Duodenal mucosa (tissue), 2 donors: Measurements from ENCODE around the gene CLEC1A.

Experiments used
- H3K27ac ChIP-seq: one replicate; pipeline ENCODE4 v1.7.0; 2013; ENCODE audit warnings: low read depth, low read length
- H3K27me3 ChIP-seq, 2 donors: one replicate each; pipeline ENCODE4 v1.7.0; 2013; ENCODE audit warnings: low read length in 2 of 2, control low read depth in 1 of 2; ENCODE audit not compliant: insufficient read depth in 2 of 2, control insufficient read depth in 1 of 2
- H3K36me3 ChIP-seq, 2 donors: one replicate each; pipeline ENCODE4 v1.7.0; 2013; ENCODE audit warnings: low read length in 2 of 2, control low read depth in 1 of 2; ENCODE audit not compliant: insufficient read depth in 2 of 2, control insufficient read depth in 1 of 2
- H3K4me1 ChIP-seq, 2 donors: one replicate each; pipeline ENCODE4 v1.7.0; 2013; ENCODE audit warnings: low read length in 2 of 2, control low read depth in 1 of 2; ENCODE audit not compliant: insufficient read depth in 2 of 2, control insufficient read depth in 1 of 2
- H3K4me3 ChIP-seq, 2 donors: one replicate each; pipeline ENCODE4 v1.7.0; 2013; ENCODE audit warnings: low read length in 2 of 2, low read depth in 1 of 2
- H3K9ac ChIP-seq, 2 donors: one replicate each; pipeline ENCODE4 v1.7.0; 2013; ENCODE audit warnings: low read length in 2 of 2, low read depth in 1 of 2
- H3K9me3 ChIP-seq, 2 donors: one replicate each; pipeline ENCODE4 v1.7.0; 2013; ENCODE audit warnings: low read length in 2 of 2, control low read depth in 1 of 2; ENCODE audit not compliant: control insufficient read depth in 1 of 2

Gene CLEC1A

DNA sequence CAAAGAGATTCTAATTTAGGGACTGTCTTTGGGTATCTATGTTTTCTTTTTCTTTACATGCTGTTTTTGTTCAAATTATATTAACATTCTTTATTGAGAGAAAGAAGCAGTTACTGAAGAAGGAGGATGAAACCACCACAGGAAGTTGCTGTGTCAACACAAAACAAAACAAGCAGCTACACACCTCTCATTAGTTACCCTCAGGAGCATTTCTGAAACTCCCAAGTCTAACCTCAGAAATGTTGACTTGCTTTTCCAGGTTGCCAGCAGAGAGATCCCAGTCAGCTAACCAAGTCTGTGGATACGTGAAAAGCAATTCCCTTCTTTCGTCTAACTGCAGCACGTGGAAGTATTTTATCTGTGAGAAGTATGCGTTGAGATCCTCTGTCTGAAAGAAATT, 33.5 kb downstream of the CLEC1A start:
- Histone ChIP-seq H3K36me3 (no peaks in the 10 kb centered on the region), H3K4me3 (no peak overlapping the region), H3K9ac (no peak overlapping the region), H3K27me3 (no peaks in the 10 kb centered on the region), H3K4me1 (no peaks in the 10 kb centered on the region), H3K9me3 (no peaks in the 10 kb centered on the region), H3K27ac (no peak overlapping the region)

DNA sequence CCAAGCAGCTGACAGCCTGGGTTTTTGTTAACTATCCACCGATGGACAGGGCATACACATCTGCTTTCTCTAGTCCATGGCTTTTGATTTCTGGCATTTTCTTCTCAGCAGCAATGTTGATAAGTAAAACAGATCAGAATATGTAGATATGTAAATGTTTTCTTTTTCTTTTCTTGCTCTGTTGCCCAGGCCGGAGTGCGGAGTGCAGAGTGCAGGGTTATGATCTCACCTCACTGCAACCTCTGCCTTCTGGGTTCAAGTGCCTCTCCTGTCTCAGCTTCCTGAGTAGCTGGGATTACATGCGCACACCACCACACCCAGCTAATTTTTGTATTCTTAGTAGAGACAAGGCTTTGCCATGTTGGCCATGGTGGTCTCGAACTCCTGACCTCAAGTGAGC, 40.4 kb downstream of the CLEC1A start:
- H3K9me3 ChIP-seq, result no peaks in the 10 kb centered on the region
- H3K4me3 ChIP-seq, result no peak overlapping the region
- no peaks in the 10 kb centered on the region for H3K4me1 ChIP-seq
- H3K9ac ChIP-seq, result no peak overlapping the region
- no peaks in the 10 kb centered on the region for H3K27me3 ChIP-seq
- no peak overlapping the region for H3K27ac ChIP-seq
- H3K36me3 ChIP-seq, result no peaks in the 10 kb centered on the region

DNA sequence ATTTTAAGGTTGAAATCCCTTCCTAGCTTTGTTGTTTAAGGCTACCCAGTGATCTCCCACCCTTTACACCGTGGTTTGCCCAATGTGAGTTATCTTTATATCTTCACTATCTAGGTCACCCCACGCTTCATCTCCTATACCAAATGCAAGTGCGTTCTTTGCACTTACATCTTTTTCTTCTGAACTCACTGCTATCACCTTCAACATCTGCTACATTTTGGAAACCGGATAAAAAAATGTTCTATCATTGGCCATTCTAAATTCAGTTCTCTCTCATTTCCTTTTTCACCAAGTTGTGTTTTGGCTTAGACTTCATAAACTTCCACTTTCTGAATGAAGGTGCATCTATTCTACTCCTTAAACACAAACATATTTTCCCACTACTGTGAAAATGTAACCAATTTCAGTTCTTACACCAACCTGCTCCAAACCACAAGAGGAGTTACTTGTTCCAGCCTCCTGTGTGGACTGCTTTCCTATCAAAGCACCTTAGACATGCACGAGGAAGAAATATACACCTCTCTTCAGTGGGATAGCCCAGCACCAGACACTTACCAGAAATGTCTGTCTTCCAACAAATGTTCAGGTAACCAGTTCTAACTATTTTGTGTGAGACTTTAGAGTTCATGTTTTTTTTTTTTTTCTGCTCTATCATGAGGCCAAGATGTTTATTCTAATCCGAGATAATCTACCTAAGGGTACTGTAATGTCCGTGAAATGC, 46.4 kb downstream of the CLEC1A start:
- Histone ChIP-seq H3K9ac (no peak overlapping the region), H3K9me3 (peaks cover 0 to 2% of the 10 kb centered on the region in 2 donors), H3K4me1 (no peaks in the 10 kb centered on the region), H3K36me3 (no peaks in the 10 kb centered on the region), H3K4me3 (no peak overlapping the region), H3K27me3 (no peaks in the 10 kb centered on the region), H3K27ac (no peak overlapping the region)

DNA sequence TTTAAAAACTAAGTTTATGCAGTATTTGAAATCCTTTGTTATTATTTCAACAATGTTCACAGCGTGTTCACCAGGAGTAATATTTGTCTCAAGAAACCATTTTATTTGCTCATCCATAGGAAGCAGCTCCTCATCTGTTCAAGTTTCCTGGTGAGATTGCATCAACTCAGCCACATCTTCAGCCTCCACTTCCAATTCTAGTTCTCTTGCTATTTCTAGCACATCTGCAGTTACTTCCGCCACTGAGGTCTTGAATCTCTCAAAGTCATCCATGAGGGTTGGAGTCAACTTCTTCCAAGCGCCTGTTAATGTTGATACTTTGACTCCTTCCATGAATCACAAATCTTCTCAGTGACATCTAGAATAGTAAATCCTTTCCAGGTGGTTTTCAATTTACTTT, 50.3 kb downstream of the CLEC1A start:
- H3K9me3 ChIP-seq, result peaks cover 0 to 2% of the 10 kb centered on the region in 2 donors
- peaks cover 0 to 9% of the 10 kb centered on the region in 2 donors for H3K4me1 ChIP-seq
- no peak overlapping the region for H3K9ac ChIP-seq
- H3K27me3 ChIP-seq, result no peaks in the 10 kb centered on the region
- no peak overlapping the region for H3K4me3 ChIP-seq
- H3K36me3 ChIP-seq, result no peaks in the 10 kb centered on the region
- no peak overlapping the region for H3K27ac ChIP-seq

GRCh38 chr12:10042167-10042566, 56.6 kb downstream of the CLEC1A start:
- no peaks in the 10 kb centered on the region for H3K36me3 ChIP-seq
- no peaks in the 10 kb centered on the region for H3K9me3 ChIP-seq
- H3K27me3 ChIP-seq, result no peaks in the 10 kb centered on the region
- peaks cover 0 to 9% of the 10 kb centered on the region in 2 donors for H3K4me1 ChIP-seq
- H3K27ac ChIP-seq, result no peak overlapping the region
- no peak overlapping the region for H3K4me3 ChIP-seq
- no peak overlapping the region for H3K9ac ChIP-seq

DNA sequence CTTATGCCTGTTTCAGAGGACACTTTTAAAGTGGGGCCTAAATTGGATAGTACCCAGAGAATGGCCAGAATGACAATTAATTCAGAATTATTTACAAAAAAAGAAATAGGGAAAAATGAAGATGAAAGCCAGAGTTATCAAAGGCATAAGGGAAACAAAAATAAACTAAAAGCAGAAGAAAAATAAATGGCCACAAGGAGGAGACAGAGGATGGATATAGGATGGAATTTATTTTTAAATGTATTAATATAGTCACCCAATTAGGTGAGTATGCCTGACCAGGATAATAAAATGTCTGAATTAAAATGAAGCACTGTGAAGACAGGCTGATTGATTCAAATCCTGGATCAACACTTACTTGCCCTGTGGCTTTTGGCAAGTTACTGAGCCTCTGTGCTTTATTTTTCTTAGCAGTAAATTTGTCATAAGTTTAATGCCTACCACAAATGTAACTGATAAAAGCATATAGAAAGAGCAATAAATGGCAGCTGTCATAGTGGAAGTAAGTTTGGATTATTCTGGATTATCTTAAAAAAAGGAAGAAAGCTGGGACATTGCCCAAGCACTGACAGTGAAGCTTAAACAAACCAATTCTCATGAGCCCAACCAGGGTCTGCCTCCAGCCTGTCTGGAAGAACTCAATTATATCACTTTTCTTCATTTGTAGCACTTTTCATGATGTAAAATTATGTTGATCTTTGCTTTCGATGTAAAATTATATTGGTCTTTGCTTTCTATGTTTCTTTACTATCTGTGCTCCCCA, 64.8 kb downstream of the CLEC1A start:
- H3K4me1 ChIP-seq, result no peaks in the 10 kb centered on the region

GRCh38 chr12:10031771-10032175, 67.0 kb downstream of the CLEC1A start:
- no peak overlapping the region for H3K27ac ChIP-seq
- no peaks in the 10 kb centered on the region for H3K27me3 ChIP-seq
- H3K9me3 ChIP-seq, result no peaks in the 10 kb centered on the region
- no peaks in the 10 kb centered on the region for H3K4me1 ChIP-seq
- H3K9ac ChIP-seq, result no peak overlapping the region
- no peak overlapping the region for H3K4me3 ChIP-seq
- no peaks in the 10 kb centered on the region for H3K36me3 ChIP-seq

More for the DNA sequence above, 64.8 kb downstream of the CLEC1A start:
- no peaks in the 10 kb centered on the region for H3K27me3 ChIP-seq
- no peak overlapping the region for H3K4me3 ChIP-seq
- H3K36me3 ChIP-seq, result no peaks in the 10 kb centered on the region
- no peak overlapping the region for H3K27ac ChIP-seq
- H3K9me3 ChIP-seq, result no peaks in the 10 kb centered on the region
- no peak overlapping the region for H3K9ac ChIP-seq

DNA sequence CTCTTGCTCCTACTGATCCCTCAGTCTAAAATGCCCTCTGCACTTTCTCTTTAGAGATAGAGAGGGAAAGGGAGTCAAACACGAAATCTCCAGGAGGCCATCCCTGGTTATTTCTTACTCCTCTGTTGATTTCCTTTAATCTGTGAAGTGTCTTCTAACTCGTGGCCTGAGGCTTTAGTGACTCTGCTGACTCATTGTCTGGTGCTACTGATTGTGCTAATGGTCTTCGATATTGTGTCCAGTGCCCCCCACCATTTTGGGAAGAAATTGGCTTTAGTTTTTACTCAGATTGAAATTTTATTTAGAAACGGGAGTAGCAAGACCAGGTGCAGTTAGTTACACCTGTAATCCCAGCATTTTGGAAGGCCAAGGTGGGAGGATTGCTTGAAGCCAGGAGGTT, 67.5 kb downstream of the CLEC1A start:
- no peaks in the 10 kb centered on the region for H3K9me3 ChIP-seq
- H3K4me3 ChIP-seq, result no peak overlapping the region
- no peaks in the 10 kb centered on the region for H3K36me3 ChIP-seq
- H3K4me1 ChIP-seq, result no peaks in the 10 kb centered on the region
- no peak overlapping the region for H3K27ac ChIP-seq
- H3K9ac ChIP-seq, result no peak overlapping the region
- H3K27me3 ChIP-seq, result no peaks in the 10 kb centered on the region

GRCh38 chr12:10030446-10030845, 68.3 kb downstream of the CLEC1A start, which contains the start of gene CLEC9A:
Gene CLEC9A (plus strand): TSS chr12:10030682. CDS start chr12:10052688, 22,006 bp downstream.
- Histone ChIP-seq H3K27ac (no peak within 1 kb of the TSS), H3K4me1 (no peaks in the 10 kb centered on the region), H3K36me3 (no peaks in the 10 kb centered on the region), H3K27me3 (no peaks in the 10 kb centered on the region), H3K9ac (no peak within 1 kb of the TSS), H3K9me3 (no peaks in the 10 kb centered on the region), H3K4me3 (no peak within 1 kb of the TSS)

- no peak overlapping the region for H3K4me3 ChIP-seq
- no peaks in the 10 kb centered on the region for H3K27me3 ChIP-seq
- no peak overlapping the region for H3K27ac ChIP-seq
These were observed 71.1 kb downstream of the CLEC1A start for GRCh38 chr12:10027721-10028120.

More at GRCh38 chr12:10027721-10028120, 71.1 kb downstream of the CLEC1A start:
- Histone ChIP-seq H3K9me3 (no peaks in the 10 kb centered on the region), H3K9ac (no peak overlapping the region), H3K4me1 (no peaks in the 10 kb centered on the region), H3K36me3 (no peaks in the 10 kb centered on the region)
